ENCODE data around the gene DLD.
"Not testable (repeated sequence)": the region's sequence is repeated elsewhere in the genome, so short reads cannot be mapped to it uniquely, and the experiment has no call there.

The DLD gene

DNA sequence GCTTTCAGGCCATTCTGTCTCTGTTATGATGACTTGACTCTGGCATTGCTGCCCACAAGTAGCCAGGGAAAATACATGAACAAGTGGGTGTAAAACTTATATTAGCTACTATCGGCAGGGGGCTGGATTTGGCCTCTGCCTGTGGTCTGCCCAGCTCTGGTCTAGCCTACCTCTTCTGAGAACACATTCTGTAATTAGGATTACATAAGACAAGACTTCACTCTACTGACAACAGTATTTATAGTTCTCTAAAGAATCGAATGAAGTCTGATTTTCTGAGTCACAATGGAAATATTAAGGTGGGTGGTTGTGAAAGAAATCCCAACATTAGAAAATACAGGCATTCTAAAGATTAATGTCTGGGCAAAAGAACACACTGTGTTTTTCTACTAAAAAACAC lies 55.5 kb downstream of the DLD start:
- DNase-seq, result no peak

DNA sequence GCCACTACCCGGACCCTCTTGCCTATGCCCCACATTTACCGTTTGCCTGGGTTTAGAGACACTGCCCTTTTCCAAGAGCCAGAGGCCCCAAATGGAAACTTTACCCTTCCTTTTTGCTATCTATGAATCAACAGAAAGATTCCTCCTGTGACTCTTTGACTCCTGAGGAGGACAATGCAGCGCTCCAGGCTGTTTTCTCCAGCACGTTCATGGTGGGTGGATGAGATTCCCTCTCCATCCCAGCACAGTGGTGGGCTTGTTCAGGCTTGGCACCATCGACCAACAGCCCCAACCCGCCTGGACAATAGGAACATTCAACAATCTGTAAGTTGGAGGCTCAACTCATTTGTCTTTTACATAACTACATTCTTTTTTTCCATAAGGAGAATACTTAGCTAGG lies 55.9 kb downstream of the DLD start:
- DNase-seq, result no peak

DNA sequence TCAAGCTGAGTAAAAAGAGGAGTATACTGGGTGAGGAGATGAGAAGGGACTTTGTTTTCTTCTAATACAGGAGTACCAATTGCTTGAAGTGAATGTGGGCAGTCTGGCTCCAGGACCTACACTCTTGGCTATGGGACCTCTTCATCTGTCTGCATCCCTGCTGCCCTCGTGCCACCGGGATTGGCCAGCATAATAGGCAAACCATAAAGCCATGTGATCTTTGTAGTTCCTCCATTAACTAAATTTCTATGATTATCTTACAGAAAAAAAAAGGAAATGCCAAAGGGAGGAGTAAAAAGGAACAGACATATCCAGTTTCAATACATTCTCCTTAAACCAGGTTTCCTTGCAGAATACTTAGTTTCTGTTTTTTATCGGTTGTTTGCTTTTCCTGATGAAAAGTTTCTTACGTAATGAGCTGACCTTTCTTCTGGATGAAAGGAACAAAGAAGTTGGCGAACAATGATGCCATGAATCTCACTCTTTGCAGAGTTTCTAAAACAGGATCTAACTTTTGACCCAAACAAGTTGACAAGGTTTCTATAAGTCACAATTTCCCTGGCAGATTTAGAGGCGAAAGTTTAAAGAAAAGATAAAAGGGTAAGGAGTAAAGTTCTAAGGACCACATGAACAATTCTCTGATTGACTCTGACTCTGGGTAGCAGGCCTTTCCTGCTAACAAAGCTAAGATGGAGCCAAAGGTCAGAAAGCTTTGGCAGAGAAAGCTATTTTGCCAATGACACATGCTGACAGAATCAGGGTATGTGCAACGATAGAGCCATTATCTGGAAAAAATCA lies 57.9 kb downstream of the DLD start:
- no peak for DNase-seq

DNA sequence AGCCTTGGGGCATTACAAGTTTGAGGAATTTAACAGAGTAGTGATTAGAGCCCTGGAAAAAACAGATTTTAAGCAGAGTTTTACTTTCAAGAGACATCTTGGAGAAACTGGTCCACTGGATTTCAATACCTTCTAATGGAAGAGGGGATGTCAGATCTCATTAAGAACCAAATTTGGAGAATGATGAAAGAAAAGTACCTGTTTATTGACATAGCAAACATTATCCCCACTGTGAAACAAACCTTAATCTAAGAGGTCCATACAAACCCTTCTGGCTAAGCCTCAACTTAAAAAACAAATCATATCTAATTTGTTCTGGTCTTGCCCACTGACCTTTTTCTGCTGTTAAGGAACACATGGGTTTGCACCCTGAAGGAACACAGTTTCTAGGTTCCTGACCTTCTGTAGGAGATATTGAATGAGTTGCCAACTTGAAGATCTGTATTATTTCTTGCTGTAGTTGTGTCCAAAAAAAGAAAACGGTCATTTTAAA lies 58.5 kb downstream of the DLD start:
- DNase-seq, result no peak

DNA sequence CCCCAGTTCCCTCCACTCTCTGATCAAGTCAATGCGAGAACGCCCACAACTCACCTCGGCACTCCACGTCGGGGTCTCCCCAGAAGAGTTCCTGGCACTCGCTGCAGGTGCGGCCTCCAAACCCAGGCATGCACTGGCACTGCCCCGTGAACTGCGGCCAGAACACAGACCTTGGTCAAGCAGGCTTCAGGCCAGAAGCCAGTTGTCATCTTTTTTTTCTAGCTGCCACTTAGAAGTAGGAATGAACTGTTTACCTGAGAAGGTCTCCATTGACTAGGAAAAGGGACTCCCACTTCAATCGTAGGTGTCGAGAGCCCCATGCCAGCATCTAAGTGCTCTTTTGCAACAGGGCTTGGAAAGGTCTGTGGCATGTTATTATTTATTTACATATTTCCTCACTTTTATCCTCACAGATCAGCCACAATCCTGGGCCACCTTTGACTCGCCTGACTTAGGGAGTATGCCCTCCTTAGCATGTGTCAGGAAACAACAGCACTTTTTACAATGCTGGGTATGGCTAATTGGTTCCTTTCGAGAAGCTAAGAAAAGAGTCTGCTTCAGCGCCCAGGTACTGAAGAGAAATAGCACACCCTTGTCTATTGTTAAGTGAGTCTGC lies 60.3 kb downstream of the DLD start:
- DNase-seq, result no peak

DNA sequence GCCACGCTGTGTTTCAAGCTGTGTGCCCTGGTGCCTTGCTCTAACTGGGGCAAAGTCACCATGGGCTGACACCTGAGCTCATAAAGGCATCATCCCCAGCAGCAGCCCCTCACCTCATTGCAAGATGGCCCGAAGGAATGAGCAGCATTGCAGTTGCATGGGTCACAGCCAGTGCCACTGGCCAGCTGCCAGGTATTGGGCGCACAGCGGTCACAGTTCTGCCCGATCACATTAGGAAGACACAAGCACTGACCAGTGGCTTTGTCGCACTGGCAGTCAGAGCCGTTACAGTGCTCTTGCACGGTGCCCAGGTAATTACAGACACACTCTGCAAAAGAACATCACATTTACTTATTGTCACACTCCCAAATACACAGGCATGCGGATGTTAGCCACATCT lies 60.9 kb downstream of the DLD start:
- no peak for DNase-seq

DNA sequence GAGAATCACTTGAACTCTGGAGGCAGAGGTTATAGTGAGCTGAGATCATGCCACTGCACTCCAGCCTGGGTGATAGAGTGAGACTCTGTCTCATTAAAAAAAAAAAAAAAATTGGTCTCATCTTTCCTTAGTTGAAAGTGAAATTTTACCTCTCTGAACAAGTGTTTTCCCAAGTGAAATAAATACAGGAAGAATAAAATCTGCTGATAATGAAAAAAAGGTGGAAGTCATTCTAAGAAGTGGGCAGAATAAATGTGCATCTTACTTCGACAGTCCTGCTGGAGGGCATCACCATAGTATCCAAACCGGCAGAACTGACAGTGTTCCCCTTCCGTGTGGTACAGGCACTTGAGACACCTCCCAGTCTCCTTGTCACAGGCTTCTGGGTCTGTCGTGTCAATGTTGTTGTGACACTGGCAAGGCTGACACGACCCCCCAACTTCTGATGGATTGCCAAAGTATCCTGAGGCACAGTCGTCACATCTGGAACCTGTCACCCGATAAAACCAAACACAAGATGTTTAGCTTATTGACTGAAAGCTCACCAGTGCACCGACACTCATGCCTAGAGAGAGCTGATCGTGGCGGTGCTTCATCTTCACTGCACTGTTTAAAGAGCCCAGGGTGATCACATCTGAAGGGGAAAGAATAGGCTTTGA lies 62.4 kb downstream of the DLD start:
- no peak for DNase-seq

DNA sequence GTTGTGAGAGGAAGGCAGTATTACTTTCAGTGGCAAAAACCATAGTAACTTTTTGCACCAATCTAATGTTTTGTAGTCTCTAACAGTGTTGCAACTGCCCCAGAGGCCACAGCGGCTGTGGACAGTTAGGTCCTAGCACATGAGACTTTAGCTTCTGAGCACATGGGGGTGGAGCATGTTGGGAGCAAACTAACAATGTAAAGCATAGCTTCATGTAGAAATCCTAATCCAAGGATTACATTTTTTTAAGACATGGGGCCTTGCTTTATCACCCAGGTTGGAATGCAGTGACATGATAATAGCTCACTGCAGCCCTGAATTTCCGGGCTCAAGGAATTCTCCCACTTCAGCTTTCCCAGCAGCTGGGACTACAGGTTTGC lies 62.9 kb downstream of the DLD start:
- DNase-seq, result no peak

DNA sequence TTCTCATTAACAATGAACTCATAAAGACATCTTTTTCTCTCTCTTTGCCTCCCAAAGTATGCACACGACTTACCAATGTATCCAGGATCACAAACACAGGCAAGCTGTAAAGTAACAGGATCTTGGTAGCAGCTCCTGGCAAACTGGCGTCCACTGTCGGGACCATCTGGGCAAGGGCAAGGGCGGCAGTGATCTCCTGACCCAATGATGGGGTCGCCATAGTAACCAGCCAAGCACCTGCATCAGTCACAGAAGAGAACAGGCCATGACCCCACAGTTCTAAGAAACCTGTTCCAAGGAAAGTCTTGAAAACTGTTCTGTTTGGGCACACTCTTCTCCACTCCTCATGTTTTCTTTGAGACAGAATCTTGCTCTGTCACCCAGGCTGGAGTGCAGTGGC lies 64.4 kb downstream of the DLD start:
- no peak for DNase-seq

DNA sequence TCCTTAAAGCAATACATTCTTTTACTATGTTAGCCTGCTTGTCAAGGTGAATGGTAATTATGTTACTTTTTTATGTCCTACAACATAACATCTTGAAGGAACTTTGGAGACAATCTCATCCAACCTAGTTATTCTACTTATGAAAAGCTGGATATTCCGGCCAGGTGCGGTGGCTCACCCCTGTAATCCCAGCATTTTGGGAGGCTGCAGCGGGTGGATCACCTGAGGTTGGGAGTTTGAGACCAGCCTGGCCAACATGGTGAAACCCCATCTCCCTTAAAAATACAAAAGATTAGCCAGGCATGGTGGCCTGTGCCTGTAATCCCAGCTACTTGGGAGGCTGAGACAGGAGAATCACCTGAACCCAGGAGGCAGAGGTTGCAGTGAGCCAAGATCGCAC lies 66.0 kb downstream of the DLD start:
- DNase-seq, result not testable (repeated sequence)

DNA sequence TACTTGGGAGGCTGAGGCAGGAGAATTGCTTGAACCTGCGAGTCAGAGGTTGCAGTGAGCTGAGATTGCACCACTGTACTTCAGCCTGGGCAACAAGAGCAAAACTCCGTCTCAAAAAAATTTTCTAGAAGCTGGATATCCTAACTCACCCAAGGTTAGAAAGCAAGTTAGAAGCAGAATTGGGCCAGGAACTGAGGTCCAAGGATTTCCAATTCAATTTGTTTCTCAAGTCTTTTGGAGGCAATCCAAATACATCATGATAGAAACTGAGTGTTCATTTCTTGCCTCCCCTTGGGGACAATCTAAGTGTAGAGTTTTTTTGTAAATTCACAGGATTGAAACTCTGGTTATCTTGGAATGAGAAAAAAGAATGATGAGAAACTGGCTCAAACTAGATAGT lies 66.5 kb downstream of the DLD start:
- DNase-seq, result no peak

DNA sequence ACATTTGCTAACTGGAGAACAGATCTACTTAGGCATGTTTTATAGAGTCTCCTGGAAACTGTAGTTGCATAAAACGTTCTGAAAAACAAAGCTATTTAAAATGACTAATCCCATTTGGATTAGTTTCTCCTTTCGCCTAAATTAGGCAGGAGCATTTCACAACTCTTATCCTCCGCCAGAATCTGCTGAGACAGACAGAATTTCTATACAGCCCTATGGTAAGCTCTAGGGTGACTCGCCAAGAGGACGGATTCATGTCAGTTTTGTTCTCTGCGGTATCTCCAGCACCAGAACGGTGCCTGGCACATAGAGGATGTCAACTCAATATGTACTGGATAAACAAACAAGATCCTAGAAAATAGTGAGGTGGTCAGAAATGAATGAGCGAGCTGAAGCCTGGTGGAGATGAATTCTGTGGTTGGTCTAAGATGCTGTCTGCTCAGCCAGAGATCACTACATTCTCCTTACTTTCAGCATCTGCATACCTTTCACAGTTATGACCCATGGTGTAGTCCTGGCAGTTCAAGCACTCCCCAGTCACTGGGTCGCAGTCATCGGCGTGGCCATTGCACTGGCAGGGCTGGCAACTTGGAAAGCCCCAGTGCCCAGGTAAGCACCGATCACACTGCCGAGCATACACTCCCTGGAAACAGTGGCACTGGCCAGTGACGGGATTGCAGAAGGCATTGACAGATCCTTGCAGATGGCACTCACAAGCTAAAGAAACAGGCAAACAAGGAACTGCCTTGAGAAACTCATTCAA lies 68.0 kb downstream of the DLD start:
- no peak for DNase-seq

DNA sequence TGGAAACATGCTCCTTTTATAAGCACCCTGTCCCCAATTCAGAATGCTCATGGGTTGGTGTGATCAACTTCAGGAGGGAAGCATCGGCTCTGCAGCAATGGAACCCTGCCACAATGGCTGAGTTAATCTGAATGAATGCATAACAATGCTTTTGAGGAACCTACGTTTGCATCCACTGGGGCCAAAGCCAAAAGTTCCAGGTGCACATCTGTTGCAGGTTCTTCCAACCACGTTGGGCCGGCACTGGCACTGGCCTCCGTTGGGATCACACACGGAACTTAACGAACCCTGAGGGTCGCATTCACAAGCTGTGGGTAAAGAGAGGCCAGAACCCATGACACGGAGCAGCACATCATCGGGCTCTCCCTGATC lies 68.5 kb downstream of the DLD start:
- no peak for DNase-seq

DNA sequence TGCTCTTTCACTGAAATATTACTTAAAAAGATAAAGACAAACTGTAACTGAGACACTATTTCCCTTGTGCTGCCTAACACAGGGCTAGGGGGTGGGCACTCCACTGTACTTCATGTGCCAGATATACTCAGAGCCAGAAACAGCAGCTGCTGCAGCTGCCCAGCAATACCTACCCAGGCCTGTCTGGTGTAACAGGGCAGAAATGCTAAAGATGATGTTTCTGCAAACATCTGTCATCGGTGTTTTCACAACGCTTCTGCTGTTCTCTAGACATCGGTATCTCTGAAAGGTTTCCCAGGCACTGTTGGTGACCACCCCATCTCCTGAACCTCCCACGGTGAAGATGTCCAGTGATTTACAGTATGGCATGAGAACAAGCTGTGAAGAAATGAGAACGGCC lies 69.3 kb downstream of the DLD start:
- no peak for DNase-seq

DNA sequence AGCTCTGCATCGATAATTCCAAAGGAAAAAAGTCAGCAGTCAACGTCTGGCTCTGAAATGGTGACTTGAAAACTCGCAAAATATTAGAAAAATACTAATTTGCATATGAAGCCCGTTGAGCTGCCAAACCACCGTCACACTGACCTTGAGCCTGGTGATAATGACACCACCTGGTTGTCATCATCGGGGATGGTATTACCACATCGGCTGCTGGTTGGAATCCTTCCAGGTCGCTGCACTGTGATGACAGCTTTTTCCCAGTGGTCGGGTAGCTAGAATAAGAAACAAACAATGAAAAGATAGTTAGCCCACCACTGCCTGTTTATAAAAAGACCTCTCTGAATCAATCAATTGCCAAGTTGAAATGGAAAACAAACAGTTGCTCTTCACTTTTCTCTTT lies 70.4 kb downstream of the DLD start:
- DNase-seq, result no peak

DNA sequence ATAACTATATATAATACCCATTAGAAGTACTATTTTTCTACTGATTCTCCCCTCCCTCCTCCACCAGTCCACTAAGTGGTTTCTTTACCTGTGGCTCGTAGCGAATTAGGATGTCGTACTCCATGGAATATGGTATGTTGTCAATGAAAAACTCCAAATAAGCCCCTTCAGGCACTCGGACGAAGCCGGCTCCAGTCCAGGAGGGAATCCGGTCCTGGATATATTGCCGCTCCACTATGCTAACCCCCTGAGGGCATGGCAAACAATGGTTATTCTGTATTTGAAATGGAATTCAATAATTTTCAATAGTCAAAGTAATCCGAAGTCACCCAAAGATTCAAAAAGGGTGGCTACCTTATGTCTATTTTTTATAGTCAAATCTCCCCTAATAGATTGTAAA lies 71.8 kb downstream of the DLD start:
- no peak for DNase-seq

DNA sequence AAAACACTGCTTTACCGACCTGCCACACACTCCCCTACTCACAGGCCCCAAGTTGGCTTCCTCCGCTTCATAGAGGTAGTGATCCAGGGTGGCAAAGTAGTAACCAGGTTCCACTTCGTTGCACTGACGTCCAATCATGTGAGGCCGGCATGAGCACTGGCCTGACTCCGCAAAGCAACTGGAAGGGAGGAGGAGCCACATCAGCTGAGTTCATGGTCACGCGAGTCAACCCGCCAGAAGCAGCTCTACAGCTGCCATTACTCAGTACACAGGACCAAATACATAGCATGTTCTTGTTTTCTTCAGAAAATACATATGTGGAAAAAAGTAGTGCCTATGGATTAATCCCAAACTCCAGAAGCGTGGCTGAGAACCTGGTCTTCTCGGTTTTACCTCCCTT lies 73.5 kb downstream of the DLD start:
- DNase-seq, result no peak

DNA sequence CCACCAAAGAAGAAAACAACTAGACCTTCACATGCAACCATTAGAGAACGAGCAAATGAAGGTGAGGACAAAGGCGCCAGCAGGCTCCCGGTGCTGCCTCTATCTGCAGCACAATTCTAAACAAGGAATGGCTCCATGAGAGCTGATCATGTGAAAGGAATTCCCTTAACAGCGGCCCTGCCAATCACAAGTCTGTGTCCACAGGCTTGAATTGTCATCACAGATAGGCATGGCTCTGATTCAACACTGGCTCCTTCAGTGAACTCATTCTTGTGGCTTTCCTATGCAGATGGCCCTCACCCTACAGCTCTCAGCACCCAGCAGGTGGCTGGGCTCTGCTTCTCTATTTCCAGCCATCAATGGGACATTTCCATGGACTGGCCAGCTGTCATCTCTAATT lies 75.7 kb downstream of the DLD start:
- no peak for DNase-seq

DNA sequence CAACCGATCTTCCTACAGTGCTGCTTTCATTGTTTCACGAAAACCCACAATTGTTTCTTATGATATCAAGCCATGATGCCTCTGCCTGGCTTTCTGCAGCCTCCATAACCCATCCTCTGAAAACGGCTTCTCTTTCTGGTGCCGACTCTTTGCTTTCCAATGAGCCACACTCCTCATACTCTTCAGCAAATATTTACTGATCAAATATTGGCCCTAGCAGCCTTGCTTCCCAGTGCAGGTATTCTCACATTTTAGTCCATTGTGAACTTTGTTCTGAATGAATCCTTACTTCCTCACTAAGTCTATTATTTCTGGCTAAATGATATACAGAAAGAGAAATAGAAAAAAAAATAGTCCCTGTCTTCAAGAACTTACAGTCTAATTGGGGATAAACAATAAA lies 76.4 kb downstream of the DLD start:
- DNase-seq, result no peak

DNA sequence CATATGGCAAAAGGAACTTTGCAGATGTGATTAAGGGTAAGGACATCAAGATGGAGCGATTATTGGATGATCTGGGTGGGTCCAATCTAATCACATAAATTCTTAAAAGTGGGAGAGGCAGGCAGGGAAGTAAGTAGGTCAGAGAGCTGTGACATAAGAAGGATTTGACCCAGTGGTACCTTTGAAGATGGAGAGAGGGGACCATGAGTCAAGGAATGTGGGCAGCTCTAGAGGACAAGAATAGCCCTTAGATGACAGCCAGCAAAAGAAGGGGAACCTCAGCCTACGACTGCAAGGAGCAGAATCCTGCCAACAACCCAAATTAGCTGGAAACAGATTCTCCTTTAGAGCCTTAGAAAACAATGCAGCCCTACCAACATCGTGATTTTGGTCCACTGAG lies 77.5 kb downstream of the DLD start:
- no peak for DNase-seq

DNA sequence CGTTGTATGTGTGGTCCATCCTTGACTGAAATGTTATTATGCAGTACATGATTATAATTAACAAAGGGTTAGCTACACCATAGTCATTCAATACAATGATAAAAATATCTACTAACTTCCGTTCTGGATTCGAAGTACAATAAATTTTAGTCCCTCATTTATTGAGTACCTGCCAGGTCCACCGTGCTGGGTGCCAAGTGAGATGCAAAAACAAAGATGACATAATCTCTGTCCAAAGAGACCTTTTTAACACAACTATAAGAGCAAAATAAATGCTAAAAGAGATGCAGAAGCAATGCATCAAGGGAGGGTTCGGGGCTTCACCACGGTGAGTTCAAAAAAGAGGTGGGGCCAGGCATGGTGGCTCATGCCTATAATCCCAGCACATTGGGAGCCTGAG lies 78.9 kb downstream of the DLD start:
- no peak for DNase-seq

Measured in CD4-positive, alpha-beta T cell treated with Interferon gamma for 1 hour (primary cell).